Erythroblast (primary cell): ENCODE measurements around the gene SFSWAP.

ENCODE experiments used
- GATA1 ChIP-seq: IDR thresholded peaks from 2 replicates; pipeline ENCODE4 v1.6.1; 2011; ENCODE audit warnings: low read depth, mild to moderate bottlenecking, control low read depth, low read length, moderate library complexity
- POLR2A ChIP-seq: IDR thresholded peaks from 2 replicates; pipeline ENCODE4 v1.6.1; 2011; ENCODE audit warnings: mild to moderate bottlenecking, low read length

- no peak for TF ChIP-seq POLR2A
- TF ChIP-seq GATA1: no peak
Observed at GRCh38 chr12:131732996-131733615, 22.2 kb downstream of the SFSWAP start.
